HepG2 (cell line): ENCODE measurements around the gene BCL6B. TPM values are rescaled to one million over a fixed set of nuclear protein-coding genes. Genes with fewer than 3 reads are reported as not detected.

Experiments
- EP300 ChIP-seq, 3 experiments: sonication (generic) in 1 of 3; formaldehyde crosslinking in 1 of 3; IDR thresholded peaks; 2 replicates each; pipeline versions ENCODE4 v1.5.1 to v1.6.1; 2011 to 2020; ENCODE audit warnings: low read depth in 2 of 3, low read length in 2 of 3, borderline replicate concordance in 1 of 3, improper control_type of control experiment in 1 of 3, mild to moderate bottlenecking in 1 of 3, missing genetic modification reagents in 1 of 3, moderate library complexity in 1 of 3
- NFIC ChIP-seq: IDR thresholded peaks from 2 replicates; pipeline ENCODE4 v1.6.1; 2012; ENCODE audit warnings: mild to moderate bottlenecking, low read length, inconsistent platforms
- PAF1 ChIP-seq: IDR thresholded peaks from 2 replicates; pipeline ENCODE4 v1.6.1; 2016; ENCODE audit warnings: missing genetic modification reagents, missing compliant biosample characterization
- ZBTB8A ChIP-seq: sonication (generic); formaldehyde crosslinking; IDR thresholded peaks from 2 replicates; pipeline ENCODE4 v1.4.0; 2020; ENCODE audit warnings: mild to moderate bottlenecking, low read depth, missing genetic modification reagents, borderline replicate concordance
- ZKSCAN5 ChIP-seq: sonication (generic); formaldehyde crosslinking; IDR thresholded peaks from 2 replicates; pipeline ENCODE4 v1.5.1; 2020; ENCODE audit warnings: mild to moderate bottlenecking, missing genetic modification reagents
- ZNF30 ChIP-seq: sonication (generic); formaldehyde crosslinking; IDR thresholded peaks from 2 replicates; pipeline ENCODE4 v1.5.0; 2020; ENCODE audit warnings: mild to moderate bottlenecking, missing genetic modification reagents
- ZNF781 ChIP-seq: sonication (generic); formaldehyde crosslinking; IDR thresholded peaks from 2 replicates; pipeline ENCODE4 v1.5.1; 2020; ENCODE audit warnings: borderline replicate concordance, mild to moderate bottlenecking, missing genetic modification reagents; ENCODE audit errors: not compliant biosample characterization
- ZNF850 ChIP-seq: sonication (generic); formaldehyde crosslinking; conservative IDR thresholded peaks from 2 replicates; pipeline ENCODE4 v1.9.0; 2021; ENCODE audit warnings: mild to moderate bottlenecking, missing genetic modification reagents
- ZSCAN21 ChIP-seq: sonication (generic); formaldehyde crosslinking; IDR thresholded peaks from 2 replicates; pipeline ENCODE4 v1.8.0; 2022; ENCODE audit warnings: mild to moderate bottlenecking, missing genetic modification reagents, moderate library complexity, borderline replicate concordance
- polyA plus RNA-seq, 8 experiments: library from polyadenylated mRNA; depleted of rRNA in 3 of 8; stranded (reverse) in 7 of 8; unstranded in 1 of 8; fragments of >200 nt; fragmentation: Illumina TruSeq in 4 of 8; extraction: Trizol in 4 of 8; gene quantifications; 2 replicates each; pipeline versions ENCODE4 v1.2.1 to v1.2.3, GENCODE V29; 2011 to 2016; ENCODE audit warnings: low read depth in 4 of 8, missing spikeins in 1 of 8, mixed read lengths in 1 of 8; ENCODE audit not compliant: insufficient read depth in 1 of 8
- total RNA-seq, 5 experiments: library from RNA; depleted of rRNA; stranded (reverse); fragments of >200 nt; fragmentation: Illumina TruSeq; extraction: Trizol; gene quantifications; 2 replicates each; pipeline ENCODE4 v1.2.3, GENCODE V29; 2016; ENCODE audit warnings: low read depth in 1 of 5
- TF ChIP-seq, protein P1 (sequence below): sonication (generic); formaldehyde crosslinking; IDR thresholded peaks from 2 replicates; pipeline ENCODE4 v1.4.0; 2020; ENCODE audit warnings: mild to moderate bottlenecking, missing genetic modification reagents
- TF ChIP-seq, protein P2 (sequence below): sonication (generic); formaldehyde crosslinking; IDR thresholded peaks from 2 replicates; pipeline ENCODE4 v1.5.0; 2020; ENCODE audit warnings: missing genetic modification reagents
- TF ChIP-seq, protein P3 (sequence below): sonication (generic); formaldehyde crosslinking; IDR thresholded peaks from 2 replicates; pipeline ENCODE4 v1.4.0; 2020; ENCODE audit warnings: mild to moderate bottlenecking, low read depth, missing genetic modification reagents
- TF ChIP-seq, protein P4 (sequence below): sonication (generic); formaldehyde crosslinking; IDR thresholded peaks from 2 replicates; pipeline ENCODE4 v1.5.1; 2020; ENCODE audit warnings: mild to moderate bottlenecking, moderate library complexity, missing genetic modification reagents
- TF ChIP-seq, protein P5 (sequence below): sonication (generic); formaldehyde crosslinking; IDR thresholded peaks from 2 replicates; pipeline ENCODE4 v1.8.1; 2023; ENCODE audit warnings: mild to moderate bottlenecking, moderate library complexity, missing genetic modification reagents
- TF ChIP-seq, protein P6 (sequence below): sonication (generic); formaldehyde crosslinking; IDR thresholded peaks from 2 replicates; pipeline ENCODE4 v1.9.0; 2022; ENCODE audit warnings: low read depth, missing genetic modification reagents

The BCL6B gene
- total and polyA plus RNA-seq, 2 of the 13 experiments (the other 11 are each of a cell fraction or from before 2014, with no cell fraction given) = not detected

DNA sequence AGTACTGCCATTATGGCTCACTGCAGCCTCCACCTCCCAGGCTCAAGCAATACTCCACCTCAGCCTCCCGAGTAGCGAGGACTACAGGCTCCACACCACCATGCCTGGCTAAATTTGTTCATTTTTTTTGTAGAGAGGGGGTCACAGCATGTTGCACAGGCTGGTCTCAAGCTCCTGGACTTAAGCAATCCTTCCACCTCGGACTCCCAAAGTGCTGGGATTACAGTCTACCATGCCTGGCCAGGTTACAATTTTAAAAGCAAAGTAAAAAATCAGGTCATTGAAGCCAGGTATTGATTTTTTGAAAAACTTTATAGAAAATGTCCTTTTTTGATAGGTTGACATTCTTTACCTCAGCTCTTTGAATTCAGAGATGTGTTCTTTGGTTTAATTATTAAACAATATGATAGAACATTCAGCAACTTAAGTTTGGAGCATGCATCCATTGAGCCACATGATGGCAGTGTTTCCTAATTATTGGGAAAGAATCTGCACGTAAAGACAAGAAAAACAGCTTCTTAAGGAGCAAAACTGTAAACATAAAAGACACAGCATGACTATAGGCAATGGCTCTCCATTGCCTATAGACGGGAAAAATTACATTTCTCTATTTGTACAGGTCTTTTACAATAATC, 22.8 kb downstream of the BCL6B start (continued):
- TF ChIP-seq, protein P1, sequence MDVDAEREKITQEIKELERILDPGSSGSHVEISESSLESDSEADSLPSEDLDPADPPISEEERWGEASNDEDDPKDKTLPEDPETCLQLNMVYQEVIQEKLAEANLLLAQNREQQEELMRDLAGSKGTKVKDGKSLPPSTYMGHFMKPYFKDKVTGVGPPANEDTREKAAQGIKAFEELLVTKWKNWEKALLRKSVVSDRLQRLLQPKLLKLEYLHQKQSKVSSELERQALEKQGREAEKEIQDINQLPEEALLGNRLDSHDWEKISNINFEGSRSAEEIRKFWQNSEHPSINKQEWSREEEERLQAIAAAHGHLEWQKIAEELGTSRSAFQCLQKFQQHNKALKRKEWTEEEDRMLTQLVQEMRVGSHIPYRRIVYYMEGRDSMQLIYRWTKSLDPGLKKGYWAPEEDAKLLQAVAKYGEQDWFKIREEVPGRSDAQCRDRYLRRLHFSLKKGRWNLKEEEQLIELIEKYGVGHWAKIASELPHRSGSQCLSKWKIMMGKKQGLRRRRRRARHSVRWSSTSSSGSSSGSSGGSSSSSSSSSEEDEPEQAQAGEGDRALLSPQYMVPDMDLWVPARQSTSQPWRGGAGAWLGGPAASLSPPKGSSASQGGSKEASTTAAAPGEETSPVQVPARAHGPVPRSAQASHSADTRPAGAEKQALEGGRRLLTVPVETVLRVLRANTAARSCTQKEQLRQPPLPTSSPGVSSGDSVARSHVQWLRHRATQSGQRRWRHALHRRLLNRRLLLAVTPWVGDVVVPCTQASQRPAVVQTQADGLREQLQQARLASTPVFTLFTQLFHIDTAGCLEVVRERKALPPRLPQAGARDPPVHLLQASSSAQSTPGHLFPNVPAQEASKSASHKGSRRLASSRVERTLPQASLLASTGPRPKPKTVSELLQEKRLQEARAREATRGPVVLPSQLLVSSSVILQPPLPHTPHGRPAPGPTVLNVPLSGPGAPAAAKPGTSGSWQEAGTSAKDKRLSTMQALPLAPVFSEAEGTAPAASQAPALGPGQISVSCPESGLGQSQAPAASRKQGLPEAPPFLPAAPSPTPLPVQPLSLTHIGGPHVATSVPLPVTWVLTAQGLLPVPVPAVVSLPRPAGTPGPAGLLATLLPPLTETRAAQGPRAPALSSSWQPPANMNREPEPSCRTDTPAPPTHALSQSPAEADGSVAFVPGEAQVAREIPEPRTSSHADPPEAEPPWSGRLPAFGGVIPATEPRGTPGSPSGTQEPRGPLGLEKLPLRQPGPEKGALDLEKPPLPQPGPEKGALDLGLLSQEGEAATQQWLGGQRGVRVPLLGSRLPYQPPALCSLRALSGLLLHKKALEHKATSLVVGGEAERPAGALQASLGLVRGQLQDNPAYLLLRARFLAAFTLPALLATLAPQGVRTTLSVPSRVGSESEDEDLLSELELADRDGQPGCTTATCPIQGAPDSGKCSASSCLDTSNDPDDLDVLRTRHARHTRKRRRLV (CRISPR knock-in tag) = no peak
- TF ChIP-seq, protein P2, sequence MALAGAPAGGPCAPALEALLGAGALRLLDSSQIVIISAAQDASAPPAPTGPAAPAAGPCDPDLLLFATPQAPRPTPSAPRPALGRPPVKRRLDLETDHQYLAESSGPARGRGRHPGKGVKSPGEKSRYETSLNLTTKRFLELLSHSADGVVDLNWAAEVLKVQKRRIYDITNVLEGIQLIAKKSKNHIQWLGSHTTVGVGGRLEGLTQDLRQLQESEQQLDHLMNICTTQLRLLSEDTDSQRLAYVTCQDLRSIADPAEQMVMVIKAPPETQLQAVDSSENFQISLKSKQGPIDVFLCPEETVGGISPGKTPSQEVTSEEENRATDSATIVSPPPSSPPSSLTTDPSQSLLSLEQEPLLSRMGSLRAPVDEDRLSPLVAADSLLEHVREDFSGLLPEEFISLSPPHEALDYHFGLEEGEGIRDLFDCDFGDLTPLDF (CRISPR knock-in tag) = no peak
- TF ChIP-seq ZNF850 (CRISPR knock-in tag) = no peak
- TF ChIP-seq, protein P3, sequence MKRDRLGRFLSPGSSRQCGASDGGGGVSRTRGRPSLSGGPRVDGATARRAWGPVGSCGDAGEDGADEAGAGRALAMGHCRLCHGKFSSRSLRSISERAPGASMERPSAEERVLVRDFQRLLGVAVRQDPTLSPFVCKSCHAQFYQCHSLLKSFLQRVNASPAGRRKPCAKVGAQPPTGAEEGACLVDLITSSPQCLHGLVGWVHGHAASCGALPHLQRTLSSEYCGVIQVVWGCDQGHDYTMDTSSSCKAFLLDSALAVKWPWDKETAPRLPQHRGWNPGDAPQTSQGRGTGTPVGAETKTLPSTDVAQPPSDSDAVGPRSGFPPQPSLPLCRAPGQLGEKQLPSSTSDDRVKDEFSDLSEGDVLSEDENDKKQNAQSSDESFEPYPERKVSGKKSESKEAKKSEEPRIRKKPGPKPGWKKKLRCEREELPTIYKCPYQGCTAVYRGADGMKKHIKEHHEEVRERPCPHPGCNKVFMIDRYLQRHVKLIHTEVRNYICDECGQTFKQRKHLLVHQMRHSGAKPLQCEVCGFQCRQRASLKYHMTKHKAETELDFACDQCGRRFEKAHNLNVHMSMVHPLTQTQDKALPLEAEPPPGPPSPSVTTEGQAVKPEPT (CRISPR knock-in tag) = no peak
- TF ChIP-seq, protein P4, sequence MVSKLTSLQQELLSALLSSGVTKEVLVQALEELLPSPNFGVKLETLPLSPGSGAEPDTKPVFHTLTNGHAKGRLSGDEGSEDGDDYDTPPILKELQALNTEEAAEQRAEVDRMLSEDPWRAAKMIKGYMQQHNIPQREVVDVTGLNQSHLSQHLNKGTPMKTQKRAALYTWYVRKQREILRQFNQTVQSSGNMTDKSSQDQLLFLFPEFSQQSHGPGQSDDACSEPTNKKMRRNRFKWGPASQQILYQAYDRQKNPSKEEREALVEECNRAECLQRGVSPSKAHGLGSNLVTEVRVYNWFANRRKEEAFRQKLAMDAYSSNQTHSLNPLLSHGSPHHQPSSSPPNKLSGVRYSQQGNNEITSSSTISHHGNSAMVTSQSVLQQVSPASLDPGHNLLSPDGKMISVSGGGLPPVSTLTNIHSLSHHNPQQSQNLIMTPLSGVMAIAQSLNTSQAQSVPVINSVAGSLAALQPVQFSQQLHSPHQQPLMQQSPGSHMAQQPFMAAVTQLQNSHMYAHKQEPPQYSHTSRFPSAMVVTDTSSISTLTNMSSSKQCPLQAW (CRISPR knock-in tag) = no peak
- no peak for TF ChIP-seq ZNF781 (CRISPR knock-in tag)
- no peak for TF ChIP-seq ZSCAN21 (CRISPR knock-in tag)
- TF ChIP-seq, protein P5, sequence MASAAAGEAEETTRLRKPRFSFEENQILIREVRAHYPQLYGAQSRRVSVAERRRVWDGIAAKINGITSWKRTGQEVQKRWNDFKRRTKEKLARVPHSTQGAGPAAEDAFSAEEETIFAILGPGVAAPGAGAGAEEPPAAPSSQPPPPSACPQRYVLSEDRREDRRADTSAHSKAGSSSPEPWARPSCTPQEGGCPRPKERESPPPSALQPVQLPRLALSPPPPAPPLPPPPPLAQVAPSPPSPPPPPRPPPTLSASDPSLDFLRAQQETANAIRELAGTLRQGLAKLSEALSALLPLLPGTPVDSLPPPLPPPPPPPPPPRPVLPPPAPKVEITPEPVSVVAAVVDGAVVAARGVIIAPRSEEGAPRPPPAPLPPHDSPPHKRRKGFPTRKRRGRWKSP (CRISPR knock-in tag) = no peak
- TF ChIP-seq ZNF30 (CRISPR knock-in tag) = no peak
- TF ChIP-seq ZKSCAN5 (CRISPR knock-in tag) = no peak
- no peak for TF ChIP-seq NFIC
- 0 out of 4 replicates have a peak, but pooled peaks of 1 of the 2 experiments have one; percentile 21 for TF ChIP-seq EP300 (IDR thresholded peaks at IDR 0.05; ENCODE audit: low read depth in 2 of 2, low read length in 2 of 2)
- TF ChIP-seq EP300 (CRISPR knock-in tag; IDR thresholded peaks at IDR 0.05; ENCODE audit: borderline replicate concordance) = no peak
- no peak for TF ChIP-seq PAF1 (CRISPR knock-in tag)
- TF ChIP-seq ZBTB8A (CRISPR knock-in tag) = no peak
- TF ChIP-seq, protein P6, sequence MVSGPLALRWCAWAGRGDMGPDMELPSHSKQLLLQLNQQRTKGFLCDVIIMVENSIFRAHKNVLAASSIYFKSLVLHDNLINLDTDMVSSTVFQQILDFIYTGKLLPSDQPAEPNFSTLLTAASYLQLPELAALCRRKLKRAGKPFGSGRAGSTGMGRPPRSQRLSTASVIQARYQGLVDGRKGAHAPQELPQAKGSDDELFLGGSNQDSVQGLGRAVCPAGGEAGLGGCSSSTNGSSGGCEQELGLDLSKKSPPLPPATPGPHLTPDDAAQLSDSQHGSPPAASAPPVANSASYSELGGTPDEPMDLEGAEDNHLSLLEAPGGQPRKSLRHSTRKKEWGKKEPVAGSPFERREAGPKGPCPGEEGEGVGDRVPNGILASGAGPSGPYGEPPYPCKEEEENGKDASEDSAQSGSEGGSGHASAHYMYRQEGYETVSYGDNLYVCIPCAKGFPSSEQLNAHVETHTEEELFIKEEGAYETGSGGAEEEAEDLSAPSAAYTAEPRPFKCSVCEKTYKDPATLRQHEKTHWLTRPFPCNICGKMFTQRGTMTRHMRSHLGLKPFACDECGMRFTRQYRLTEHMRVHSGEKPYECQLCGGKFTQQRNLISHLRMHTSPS (CRISPR knock-in tag) = no peak
